HEK293 (cell line): ENCODE data around the gene DKK2.

Source experiments
- CTCF ChIP-seq: fragments of 450-650 bp; formaldehyde crosslinking; IDR thresholded peaks from 2 replicates; pipeline ENCODE4 v1.5.1; 2016; ENCODE audit warnings: missing biosample characterization, missing genetic modification characterization
- MZF1 ChIP-seq: fragments of 450-650 bp; formaldehyde crosslinking; IDR thresholded peaks from 2 replicates; pipeline ENCODE4 v1.5.1; 2017; ENCODE audit warnings: missing biosample characterization, missing genetic modification characterization, borderline replicate concordance
- PRDM1 ChIP-seq: fragments of 450-650 bp; formaldehyde crosslinking; IDR thresholded peaks from 2 replicates; pipeline ENCODE4; 2016; ENCODE audit warnings: missing biosample characterization, missing genetic modification characterization
- REST ChIP-seq: fragments of 450-650 bp; formaldehyde crosslinking; IDR thresholded peaks from 2 replicates; pipeline ENCODE4 v1.5.1; 2016; ENCODE audit warnings: missing biosample characterization, missing genetic modification characterization
- SP2 ChIP-seq: fragments of 450-650 bp; formaldehyde crosslinking; IDR thresholded peaks from 2 replicates; pipeline ENCODE4 v1.5.1; 2016; ENCODE audit warnings: missing biosample characterization, missing genetic modification characterization
- YY1 ChIP-seq: fragments of 450-650 bp; formaldehyde crosslinking; IDR thresholded peaks from 2 replicates; pipeline ENCODE4 v1.5.1; 2018; ENCODE audit warnings: missing biosample characterization, missing genetic modification characterization
- ZBTB26 ChIP-seq: fragments of 450-650 bp; formaldehyde crosslinking; optimal IDR thresholded peaks from 2 replicates; pipeline ENCODE3; 2016; ENCODE audit warnings: missing biosample characterization, mild to moderate bottlenecking, missing genetic modification characterization
- ZNF560 ChIP-seq: fragments of 450-650 bp; formaldehyde crosslinking; IDR thresholded peaks from 2 replicates; pipeline ENCODE4 v1.5.1; 2017; ENCODE audit warnings: missing biosample characterization, missing genetic modification characterization, borderline replicate concordance
- ZNF596 ChIP-seq: fragments of 450-650 bp; IDR thresholded peaks from 2 replicates; pipeline ENCODE4 v1.5.0; 2018; ENCODE audit warnings: missing biosample characterization, mild to moderate bottlenecking, missing genetic modification characterization, moderate library complexity

GRCh38 chr4:106951891-106952290, 84.2 kb downstream of the DKK2 start:
- TF ChIP-seq CTCF (tag by site-specific recombination) (no peak), ZBTB26 (tag by site-specific recombination) (no peak), ZNF560 (tag by site-specific recombination) (no peak), PRDM1 (tag by site-specific recombination) (no peak), ZNF596 (tag by site-specific recombination) (no peak), MZF1 (tag by site-specific recombination) (no peak), YY1 (tag by site-specific recombination) (no peak), REST (tag by site-specific recombination) (no peak), SP2 (no peak)
